Measurements from ENCODE around the gene ATAD3C. TPM values are rescaled to one million over a fixed set of nuclear protein-coding genes. Genes with fewer than 3 reads are reported as not detected.
A peak's percentile ranks its signal among the peaks of the same experiment; 100 is the strongest.

The ATAD3C gene
- total RNA-seq, 2 donors from 2014 or later: 0.16 to 0.64 TPM

DNA sequence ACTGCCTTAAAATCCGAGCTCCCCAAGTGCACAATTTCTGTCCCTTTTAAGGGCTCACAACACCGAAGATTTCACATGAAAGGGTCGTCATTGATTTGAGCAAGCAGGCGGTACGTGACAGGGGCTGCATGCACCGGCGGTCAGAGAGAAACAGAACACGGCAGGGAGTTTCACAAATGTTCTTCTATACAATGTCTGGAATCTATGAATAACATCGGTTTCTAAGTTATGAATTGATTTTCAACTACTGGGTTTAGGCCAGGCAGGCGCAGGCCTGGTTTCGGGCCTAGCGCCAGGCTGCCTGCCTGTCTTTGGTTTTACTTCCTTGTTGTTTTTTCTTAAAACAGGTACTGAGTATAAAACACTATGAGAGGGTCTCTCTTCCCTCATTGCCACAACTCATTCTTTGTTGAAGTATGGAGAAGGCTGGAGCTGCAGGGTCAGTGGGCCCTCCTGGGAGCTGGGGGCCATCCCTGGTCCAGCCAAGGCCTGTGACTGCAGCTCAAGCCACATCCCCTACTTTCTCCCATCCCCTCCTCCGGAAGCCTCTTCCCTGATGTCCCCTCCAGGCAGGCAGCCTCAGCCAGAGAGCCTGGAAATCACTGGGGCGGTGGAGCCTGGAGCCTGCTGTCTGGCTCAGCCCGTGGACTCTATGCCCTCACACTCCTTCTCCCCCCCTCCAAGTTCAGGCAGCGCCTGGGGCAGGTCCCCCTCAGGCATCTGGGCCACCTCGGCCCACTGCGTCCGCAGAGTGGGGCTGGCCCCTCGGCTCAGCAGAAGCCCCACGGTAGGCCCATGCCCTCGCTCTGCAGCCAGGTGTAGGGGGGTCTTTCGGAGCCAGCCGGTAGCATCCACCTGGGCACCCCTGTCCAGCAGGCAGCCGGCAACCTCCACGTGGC is 30.8 kb upstream of the ATAD3C start:
- no peaks in the 10 kb centered on the region for H3K4me1 ChIP-seq
- H3K4me3 ChIP-seq: no peak overlapping the region
- intact Hi-C loops (cut with DNase I): no loop called here
- peak overlapping the region; percentile 40 for H3K27ac ChIP-seq
- H3K9ac ChIP-seq (ENCODE audit: low read depth in 2 of 2, low read length in 2 of 2): no peak overlapping the region
- TF ChIP-seq, protein P1, sequence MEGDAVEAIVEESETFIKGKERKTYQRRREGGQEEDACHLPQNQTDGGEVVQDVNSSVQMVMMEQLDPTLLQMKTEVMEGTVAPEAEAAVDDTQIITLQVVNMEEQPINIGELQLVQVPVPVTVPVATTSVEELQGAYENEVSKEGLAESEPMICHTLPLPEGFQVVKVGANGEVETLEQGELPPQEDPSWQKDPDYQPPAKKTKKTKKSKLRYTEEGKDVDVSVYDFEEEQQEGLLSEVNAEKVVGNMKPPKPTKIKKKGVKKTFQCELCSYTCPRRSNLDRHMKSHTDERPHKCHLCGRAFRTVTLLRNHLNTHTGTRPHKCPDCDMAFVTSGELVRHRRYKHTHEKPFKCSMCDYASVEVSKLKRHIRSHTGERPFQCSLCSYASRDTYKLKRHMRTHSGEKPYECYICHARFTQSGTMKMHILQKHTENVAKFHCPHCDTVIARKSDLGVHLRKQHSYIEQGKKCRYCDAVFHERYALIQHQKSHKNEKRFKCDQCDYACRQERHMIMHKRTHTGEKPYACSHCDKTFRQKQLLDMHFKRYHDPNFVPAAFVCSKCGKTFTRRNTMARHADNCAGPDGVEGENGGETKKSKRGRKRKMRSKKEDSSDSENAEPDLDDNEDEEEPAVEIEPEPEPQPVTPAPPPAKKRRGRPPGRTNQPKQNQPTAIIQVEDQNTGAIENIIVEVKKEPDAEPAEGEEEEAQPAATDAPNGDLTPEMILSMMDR (IDR thresholded peaks at IDR 0.05): no peak
- no peaks in the 10 kb centered on the region for H3K36me3 ChIP-seq
- no peaks in the 10 kb centered on the region for H3K9me3 ChIP-seq
- H3K27me3 ChIP-seq: no peaks in the 10 kb centered on the region
- DNase-seq: no peak

DNA sequence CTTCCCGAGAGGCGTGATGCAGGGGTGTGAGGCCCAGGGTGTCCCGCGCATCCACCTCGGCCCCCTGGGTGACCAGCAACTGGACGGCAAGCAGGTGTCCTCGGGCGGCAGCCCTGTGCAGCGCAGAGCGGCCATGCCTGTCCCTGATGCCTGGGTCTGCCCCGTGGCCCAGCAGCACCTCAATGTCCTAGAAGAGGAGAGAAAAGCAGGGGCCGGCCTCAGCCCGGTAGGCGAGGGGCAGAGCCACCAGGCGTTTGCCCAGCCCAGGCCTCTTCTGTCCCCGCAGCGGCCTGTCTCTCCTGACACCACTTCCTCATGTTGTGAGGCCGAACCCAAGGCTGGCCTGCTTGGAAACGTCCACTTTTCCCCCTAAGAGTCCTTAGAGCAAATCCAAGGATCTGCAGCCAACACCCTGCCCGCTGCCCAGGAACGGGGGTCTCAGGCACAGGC is 30.1 kb upstream of the ATAD3C start:
- Histone ChIP-seq H3K4me1 (no peaks in the 10 kb centered on the region), H3K27ac (peak overlapping the region; percentile 40), H3K4me3 (peak overlapping the region; percentile 22), H3K9ac (ENCODE audit: low read depth in 2 of 2, low read length in 2 of 2) (peak overlapping the region in 1 of 2 donors; percentile 66), H3K27me3 (no peaks in the 10 kb centered on the region), H3K9me3 (no peaks in the 10 kb centered on the region), H3K36me3 (no peaks in the 10 kb centered on the region)
- no peak for DNase-seq
- intact Hi-C loops (cut with DNase I): no loop called here
- TF ChIP-seq, protein P1 (IDR thresholded peaks at IDR 0.05): no peak

DNA sequence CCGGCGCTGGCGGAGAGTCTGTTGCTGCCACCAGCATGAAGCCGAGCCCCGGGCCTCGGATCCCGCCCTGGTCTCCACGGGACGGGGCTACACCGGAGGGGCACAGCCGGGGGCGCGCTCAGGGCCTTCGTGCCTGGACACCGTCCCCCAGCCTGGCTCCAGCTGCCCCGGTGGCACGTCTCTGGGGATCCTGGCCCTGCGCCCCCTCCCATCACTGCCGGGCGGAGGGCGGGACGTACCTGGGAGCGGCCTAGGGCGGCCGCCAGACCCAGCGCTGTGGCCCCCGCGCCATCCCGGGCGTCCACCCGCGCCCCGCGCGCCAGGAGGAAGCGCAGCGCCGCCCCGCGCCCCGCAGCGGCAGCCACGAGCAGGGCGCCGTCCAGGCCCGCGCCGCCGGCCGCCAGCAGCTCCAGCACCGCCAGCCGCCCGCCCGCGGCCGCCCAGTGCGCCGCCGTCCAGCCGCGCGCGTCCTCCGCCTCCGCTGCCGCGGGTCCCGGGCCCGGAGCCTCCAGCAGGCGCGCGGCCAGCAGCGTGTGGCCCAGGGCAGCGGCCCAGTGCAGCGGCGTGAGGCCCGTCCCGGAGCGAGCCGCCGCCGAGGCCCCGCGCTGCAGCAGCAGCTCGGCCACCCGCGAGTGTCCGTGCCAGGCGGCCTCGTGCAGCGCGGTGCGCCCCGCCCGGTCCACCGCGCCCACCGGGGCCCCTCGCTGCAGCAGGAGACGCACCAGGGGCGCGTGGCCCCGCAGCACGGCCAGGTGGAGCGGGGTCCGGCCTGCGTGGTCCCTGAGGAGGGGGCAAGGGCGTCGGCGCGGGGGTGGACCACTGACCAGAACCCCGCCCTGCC is 29.5 kb upstream of the ATAD3C start:
- Histone ChIP-seq H3K27me3 (no peaks in the 10 kb centered on the region), H3K27ac (peak overlapping the region; percentile 40), H3K9me3 (no peaks in the 10 kb centered on the region), H3K9ac (ENCODE audit: low read depth in 2 of 2, low read length in 2 of 2) (peak overlapping the region in 1 of 2 donors; percentile 66), H3K4me3 (peak overlapping the region; percentile 22), H3K4me1 (no peaks in the 10 kb centered on the region), H3K36me3 (no peaks in the 10 kb centered on the region)
- no peak for DNase-seq
- TF ChIP-seq, protein P1 (IDR thresholded peaks at IDR 0.05): no peak
- intact Hi-C loops (cut with DNase I): no loop called here

DNA sequence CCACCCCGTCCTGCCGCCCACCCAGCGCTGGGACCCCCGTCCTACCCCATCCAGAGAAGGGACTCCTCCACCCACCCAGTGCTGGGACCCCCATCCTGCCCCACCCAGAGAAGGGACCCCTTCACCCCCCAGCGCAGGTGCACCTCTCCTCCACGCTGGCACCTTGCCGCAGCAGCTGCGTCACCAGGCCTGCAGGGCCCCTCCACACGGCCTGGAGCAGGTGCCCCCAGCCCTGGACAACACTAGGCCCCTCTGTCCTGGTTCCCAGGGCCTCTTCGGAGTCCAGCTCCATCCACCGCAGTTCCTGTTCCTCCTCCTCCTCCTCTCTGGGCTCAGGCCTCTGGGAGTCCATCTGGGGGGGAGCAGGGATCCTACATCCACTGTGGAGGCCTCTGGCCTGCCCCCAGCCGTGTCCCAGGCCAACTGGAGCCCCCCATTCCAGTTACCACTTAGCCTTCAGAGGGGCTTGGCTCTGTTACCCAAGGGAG is 28.8 kb upstream of the ATAD3C start:
- DNase-seq: no peak
- TF ChIP-seq, protein P1 (IDR thresholded peaks at IDR 0.05): no peak
- no peak overlapping the region for H3K27ac ChIP-seq
- no peaks in the 10 kb centered on the region for H3K36me3 ChIP-seq
- intact Hi-C loops (cut with DNase I): no loop called here
- H3K9ac ChIP-seq (ENCODE audit: low read depth in 2 of 2, low read length in 2 of 2): no peak overlapping the region
- H3K27me3 ChIP-seq: no peaks in the 10 kb centered on the region
- peak overlapping the region; percentile 22 for H3K4me3 ChIP-seq
- H3K9me3 ChIP-seq: no peaks in the 10 kb centered on the region
- H3K4me1 ChIP-seq: no peaks in the 10 kb centered on the region

DNA sequence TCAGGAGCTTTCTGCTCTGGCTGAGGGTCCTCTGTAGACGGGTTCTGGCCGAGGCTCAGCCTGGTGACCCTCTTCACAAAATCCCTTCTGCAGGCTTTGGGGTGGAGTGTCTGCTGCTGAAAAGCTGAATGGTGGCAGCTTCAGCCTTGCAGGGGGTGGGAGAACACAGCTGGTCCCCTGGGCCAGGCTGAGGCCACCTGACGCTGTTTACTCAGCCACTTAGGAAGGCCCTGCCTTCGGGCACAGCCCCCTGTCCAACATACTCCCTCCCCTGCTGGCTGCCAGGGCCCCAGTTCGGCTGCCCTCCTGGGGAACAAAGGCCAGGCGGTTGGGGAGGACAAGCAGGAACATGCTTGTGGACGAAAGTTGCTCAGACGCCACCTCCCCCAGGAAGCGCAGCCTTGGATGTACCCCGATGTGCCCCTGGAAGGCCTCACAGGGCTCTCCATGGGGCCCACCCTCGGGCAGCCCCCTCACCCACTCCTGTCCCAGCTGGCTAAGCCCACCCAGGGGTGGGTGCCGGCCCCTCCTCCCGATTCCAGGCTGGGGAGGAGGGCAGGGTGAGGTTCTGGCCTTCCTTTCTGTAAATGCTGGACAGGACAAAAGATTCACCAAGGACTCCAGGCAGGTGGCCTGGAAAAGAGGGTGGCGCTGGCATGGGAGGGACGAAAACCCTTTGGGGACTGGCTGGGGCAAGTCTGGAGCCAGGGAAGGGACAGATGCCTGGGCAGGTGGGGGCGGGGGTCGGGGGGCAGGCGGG is 28.2 kb upstream of the ATAD3C start, which contains the start of gene ANKRD65:
ANKRD65 (minus strand) TSS at position 130 of the 760 bp plus-strand sequence. CDS start 271 bp downstream, outside the sequence.
- Histone ChIP-seq H3K9ac (ENCODE audit: low read depth in 2 of 2, low read length in 2 of 2) (peak within 1 kb of the TSS in 1 of 2 donors; percentile 50), H3K9me3 (no peaks in the 10 kb centered on the region), H3K27ac (no peak within 1 kb of the TSS), H3K4me3 (peak within 1 kb of the TSS; percentile 22), H3K27me3 (peaks cover 2% of the 10 kb centered on the region), H3K36me3 (no peaks in the 10 kb centered on the region), H3K4me1 (no peaks in the 10 kb centered on the region)
- TF ChIP-seq, protein P1 (IDR thresholded peaks at IDR 0.05): no peak
- DNase-seq: no peak
- intact Hi-C loops (cut with DNase I): no loop called here

Measured in colonic mucosa (tissue), 4 donors.